B cell (primary cell): ENCODE results near the gene ZBED4. TPM values are rescaled to one million over a fixed set of nuclear protein-coding genes. Genes with fewer than 3 reads are reported as not detected.

ENCODE experiments used
- ATAC-seq: fragments of 200-7000 bp; cut with Tn5 transposase; one replicate; pipeline ENCODE4 v1.10.0; 2021; ENCODE audit warnings: low read depth, mild to moderate bottlenecking, moderate number of reproducible peaks, moderate library complexity
- CTCF ChIA-PET: fragments of 350-600 bp; sonication (Branson Sonifier 250); formaldehyde crosslinking; loops from one replicate; lab custom pipeline; 2021; ENCODE audit warnings: antibody characterized with exemption, inconsistent platforms; lab: Charles Lee
- POLR2A ChIA-PET: fragments of 350-600 bp; sonication (Branson Sonifier 250); formaldehyde crosslinking; loops from one replicate; lab custom pipeline; 2021; ENCODE audit warnings: antibody characterized with exemption; lab: Charles Lee
- DNase-seq: peaks from one replicate; pipeline ENCODE4 v3.0.0; 2013
- H2AFZ ChIP-seq: 2 replicates; pipeline ENCODE4 v1.6.1; 2012; ENCODE audit warnings: mild to moderate bottlenecking, low read depth, low read length; ENCODE audit not compliant: insufficient read depth, poor library complexity, severe bottlenecking
- H3K27ac ChIP-seq, 2 donors: 1 replicate in 1 of 2; 2 replicates in 1 of 2; pipeline ENCODE4 v1.5.1; 2012 to 2013; ENCODE audit warnings: low read length in 2 of 2, mild to moderate bottlenecking in 2 of 2, moderate library complexity in 1 of 2
- H3K27me3 ChIP-seq, 4 experiments: fragments of 200-600 bp in 1 of 4; sonication (generic) in 1 of 4; replicated peaks in 1 of 4; 1 replicate in 2 of 4; 2 replicates in 2 of 4; pipeline versions ENCODE4 v1.6.1 to v1.7.0; 2013 to 2016; ENCODE audit warnings: low read length in 3 of 4, mild to moderate bottlenecking in 2 of 4, mixed read lengths in 1 of 4, moderate library complexity in 1 of 4; ENCODE audit not compliant: insufficient read depth in 4 of 4, control insufficient read depth in 3 of 4; ENCODE audit errors: control extremely low read depth in 1 of 4
- H3K36me3 ChIP-seq, 2 experiments: replicated peaks in 1 of 2; 1 replicate in 1 of 2; 2 replicates in 1 of 2; pipeline versions ENCODE4 v1.6.1 to v1.7.1; 2013; ENCODE audit warnings: low read length in 1 of 2; ENCODE audit not compliant: insufficient read depth in 2 of 2, control insufficient read depth in 1 of 2; ENCODE audit errors: control extremely low read depth in 1 of 2, extremely low read depth in 1 of 2
- H3K4me1 ChIP-seq, 2 donors: fragments of 200-600 bp in 1 of 2; sonication (generic) in 1 of 2; 1 replicate in 1 of 2; 2 replicates in 1 of 2; pipeline versions ENCODE4 v1.5.1 to v1.6.1; 2013 to 2017; ENCODE audit warnings: low read length in 2 of 2; ENCODE audit not compliant: control insufficient read depth in 2 of 2, insufficient read depth in 2 of 2
- H3K4me2 ChIP-seq: replicated peaks from 2 replicates; pipeline ENCODE3; 2012; ENCODE audit warnings: mild to moderate bottlenecking, low read depth, low read length; ENCODE audit not compliant: poor library complexity, severe bottlenecking
- H3K4me3 ChIP-seq, 5 experiments: fragments of 200-600 bp in 1 of 5; sonication (generic) in 1 of 5; 1 replicate in 3 of 5; 2 replicates in 2 of 5; pipeline versions ENCODE4 v1.5.1 to v1.7.0; 2011 to 2016; ENCODE audit warnings: low read length in 4 of 5, mild to moderate bottlenecking in 4 of 5, low read depth in 2 of 5, control low read depth in 1 of 5, moderate library complexity in 1 of 5; ENCODE audit not compliant: insufficient read depth in 1 of 5; ENCODE audit errors: control extremely low read depth in 1 of 5, extremely low read depth in 1 of 5
- H3K79me2 ChIP-seq: fragments of 200-600 bp; sonication (generic); one replicate; pipeline ENCODE4 v1.6.0; 2016; ENCODE audit warnings: low read length; ENCODE audit not compliant: control insufficient read depth, insufficient read depth
- H3K9ac ChIP-seq: fragments of 200-600 bp; sonication (generic); 2 replicates; pipeline ENCODE4 v1.6.1; 2017; ENCODE audit warnings: mild to moderate bottlenecking, low read length, moderate library complexity
- H3K9me3 ChIP-seq, 3 donors: one replicate each; pipeline versions ENCODE4 v1.6.1 to v1.7.1; 2013; ENCODE audit warnings: low read length in 2 of 3; ENCODE audit not compliant: control insufficient read depth in 2 of 3, insufficient read depth in 1 of 3; ENCODE audit errors: control extremely low read depth in 1 of 3
- H4K20me1 ChIP-seq: 2 replicates; pipeline ENCODE4 v1.6.0; 2012; ENCODE audit warnings: mild to moderate bottlenecking, low read length; ENCODE audit not compliant: insufficient read depth, control insufficient read depth, poor library complexity, severe bottlenecking
- H3K27ac Mint-ChIP-seq: one replicate; pipeline ENCODE4 v1.8.0; 2021; ENCODE audit warnings: mixed read lengths
- H3K27me3 Mint-ChIP-seq: one replicate; pipeline ENCODE4 v1.8.0; 2021; ENCODE audit warnings: mixed read lengths
- H3K4me1 Mint-ChIP-seq: one replicate; pipeline ENCODE4 v1.8.0; 2021; ENCODE audit warnings: mixed read lengths
- H3K4me3 Mint-ChIP-seq: one replicate; pipeline ENCODE4 v1.8.0; 2021; ENCODE audit warnings: mixed read lengths
- H3K9me3 Mint-ChIP-seq: one replicate; pipeline ENCODE4 v1.8.0; 2022; ENCODE audit warnings: mixed read lengths; ENCODE audit not compliant: insufficient read depth
- EZH2 ChIP-seq: IDR thresholded peaks from 2 replicates; pipeline ENCODE4 v1.6.1; 2012; ENCODE audit warnings: borderline replicate concordance, low read depth, mild to moderate bottlenecking, moderate library complexity, low read length; ENCODE audit not compliant: insufficient read depth, poor library complexity, severe bottlenecking
- WGBS: methylation state at CpG from one replicate; pipeline ENCODE4 v1.1.5; 2013; ENCODE audit warnings: missing lambda C conversion rate; ENCODE audit not compliant: insufficient coverage; 5-methylcytosine and 5-hydroxymethylcytosine counted together
- intact Hi-C: fragments of 100-400 bp; cut with micrococcal nuclease; formaldehyde crosslinking; loops from one replicate; pipeline ENCODE4 v1.10.0; 2022
- polyA plus RNA-seq: library from polyadenylated mRNA; depleted of rRNA; stranded (reverse); fragments of >200 nt; gene quantifications from 2 replicates; pipeline ENCODE4 v1.2.3, GENCODE V29; 2012
- total RNA-seq, 2 donors: library from RNA; stranded (reverse); fragments of 120-200 nt in 1 of 2; gene quantifications; 1 replicate in 1 of 2; 2 replicates in 1 of 2; pipeline versions ENCODE4 v1.2.3 to v1.2.4, GENCODE V29; 2013 to 2022
- TF ChIP-seq, protein P1 (sequence below): fragments of 200-600 bp; IDR thresholded peaks from one replicate; pipeline ENCODE4 v1.8.0; 2022; ENCODE audit warnings: antibody characterized with exemption, mild to moderate bottlenecking

ZBED4 gene
- total and polyA plus RNA-seq, 2 donors (not counting 1 experiment from before 2014, with no cell fraction given), result 5.9 to 14.6 TPM

DNA sequence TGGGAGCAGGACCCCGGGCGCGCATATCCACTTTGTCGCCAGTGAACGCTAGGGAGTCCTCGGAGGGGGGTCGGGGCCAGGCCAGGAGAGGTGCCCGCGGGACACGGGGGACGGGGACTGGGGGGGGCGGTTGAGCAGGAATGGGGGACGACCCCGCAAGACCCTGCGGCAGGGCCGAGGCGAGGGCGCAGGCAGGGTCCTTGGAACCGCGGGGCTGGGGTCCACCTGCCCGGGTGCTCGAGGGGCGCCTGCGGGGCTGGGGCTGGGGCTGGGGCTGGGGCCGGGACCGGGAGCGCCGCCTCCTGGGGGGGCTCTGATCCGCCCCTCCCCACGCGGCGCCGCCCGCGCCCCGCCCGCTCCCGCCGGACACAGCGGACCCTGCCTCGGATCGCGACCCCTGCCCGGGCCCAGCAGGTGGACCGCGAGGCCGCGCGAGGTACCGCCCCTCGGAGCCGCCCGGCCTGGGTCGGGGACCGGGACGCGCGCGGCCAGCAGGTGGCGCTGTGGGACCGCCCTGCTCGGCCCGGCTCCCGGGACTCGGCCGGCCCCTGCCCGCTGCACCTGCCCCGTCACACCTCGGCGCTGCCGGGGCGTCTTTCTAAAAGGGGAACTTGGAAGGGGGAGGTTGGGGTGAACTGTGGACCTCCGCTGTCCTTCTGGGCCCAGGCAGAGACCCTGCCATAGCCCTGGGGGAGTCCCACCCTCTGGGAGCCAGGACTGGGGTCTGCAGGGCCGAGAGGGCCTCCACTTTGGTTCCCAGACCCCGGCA is 75.8 kb downstream of the ZBED4 start:
- Mint-ChIP-seq H3K4me1 (peaks cover 62% of the 10 kb centered on the region), H3K4me3 (peak overlapping the region; percentile 77), H3K27me3 (no peaks in the 10 kb centered on the region), H3K27ac (peak overlapping the region; percentile 95), H3K9me3 (no peaks in the 10 kb centered on the region)
- ChIA-PET POLR2A (interaction anchor here (0.6 to 4.6 kb wide), 8 partner anchors 22 to 261 kb away, joined by 4 to 75 read pairs (median 20); partner anchors contain the start of gene PIM3), CTCF (interaction anchor here (0.6 to 5.0 kb wide), 14 partner anchors 22 to 308 kb away, joined by 3 to 127 read pairs (median 12); partner anchors contain the start of gene PIM3)
- peaks cover 13% of the 10 kb centered on the region for H3K79me2 ChIP-seq
- no peaks in the 10 kb centered on the region for H4K20me1 ChIP-seq
- TF ChIP-seq EZH2, result no peak
- TF ChIP-seq, protein P1, sequence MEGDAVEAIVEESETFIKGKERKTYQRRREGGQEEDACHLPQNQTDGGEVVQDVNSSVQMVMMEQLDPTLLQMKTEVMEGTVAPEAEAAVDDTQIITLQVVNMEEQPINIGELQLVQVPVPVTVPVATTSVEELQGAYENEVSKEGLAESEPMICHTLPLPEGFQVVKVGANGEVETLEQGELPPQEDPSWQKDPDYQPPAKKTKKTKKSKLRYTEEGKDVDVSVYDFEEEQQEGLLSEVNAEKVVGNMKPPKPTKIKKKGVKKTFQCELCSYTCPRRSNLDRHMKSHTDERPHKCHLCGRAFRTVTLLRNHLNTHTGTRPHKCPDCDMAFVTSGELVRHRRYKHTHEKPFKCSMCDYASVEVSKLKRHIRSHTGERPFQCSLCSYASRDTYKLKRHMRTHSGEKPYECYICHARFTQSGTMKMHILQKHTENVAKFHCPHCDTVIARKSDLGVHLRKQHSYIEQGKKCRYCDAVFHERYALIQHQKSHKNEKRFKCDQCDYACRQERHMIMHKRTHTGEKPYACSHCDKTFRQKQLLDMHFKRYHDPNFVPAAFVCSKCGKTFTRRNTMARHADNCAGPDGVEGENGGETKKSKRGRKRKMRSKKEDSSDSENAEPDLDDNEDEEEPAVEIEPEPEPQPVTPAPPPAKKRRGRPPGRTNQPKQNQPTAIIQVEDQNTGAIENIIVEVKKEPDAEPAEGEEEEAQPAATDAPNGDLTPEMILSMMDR, result peak; percentile 81
- peak; percentile 37 for ATAC-seq
- intact Hi-C loops, result loop anchor here (5.0 kb wide), 2 partner anchors 102 to 278 kb away; partner anchors contain the start of gene BRD1
- H3K27me3 ChIP-seq, result no peaks in the 10 kb centered on the region
- H3K36me3 ChIP-seq, result no peaks in the 10 kb centered on the region
- WGBS, result 3% methylated on average over 74 of the region's 75 CpGs
- H3K4me1 ChIP-seq, result peaks cover 67 to 79% of the 10 kb centered on the region in 2 donors
- H2AFZ ChIP-seq, result peak overlapping the region; percentile 44
- H3K9ac ChIP-seq, result peak overlapping the region; percentile 47
- peak overlapping the region; percentile 94 to 97 for H3K27ac ChIP-seq
- peak; percentile 93 for DNase-seq
- peak overlapping the region in 4 of 5 experiments; percentile 21 to 50 (median 30) for H3K4me3 ChIP-seq
- peak overlapping the region; percentile 82 for H3K4me2 ChIP-seq
- H3K9me3 ChIP-seq, result peaks cover 0 to 11% (median 0%) of the 10 kb centered on the region in 3 donors
